Progenitor cell of endocrine pancreas (in vitro differentiated cells): Measurements from ENCODE around the gene IGFL3. TPM values are rescaled to one million over a fixed set of nuclear protein-coding genes. Genes with fewer than 3 reads are reported as not detected.

Experiments
- DNase-seq: peaks from one replicate; pipeline ENCODE4 v3.0.0; 2021; ENCODE audit warnings: low spot score; ENCODE audit not compliant: unreplicated experiment
- H3K27ac Mint-ChIP-seq: 2 replicates; pipeline ENCODE4 v1.8.0; 2021; ENCODE audit warnings: mild to moderate bottlenecking, moderate library complexity, mixed read lengths
- H3K27me3 Mint-ChIP-seq: 2 replicates; pipeline ENCODE4 v1.8.0; 2021; ENCODE audit warnings: mixed read lengths
- H3K36me3 Mint-ChIP-seq: 2 replicates; pipeline ENCODE4 v1.8.0; 2022; ENCODE audit warnings: mixed read lengths; ENCODE audit not compliant: insufficient read depth
- H3K4me1 Mint-ChIP-seq: 2 replicates; pipeline ENCODE4 v1.8.0; 2021; ENCODE audit warnings: low read depth, mixed read lengths
- H3K4me3 Mint-ChIP-seq: 2 replicates; pipeline ENCODE4 v1.8.0; 2021; ENCODE audit warnings: low read depth, mild to moderate bottlenecking, moderate library complexity, mixed read lengths
- H3K9me3 Mint-ChIP-seq: 2 replicates; pipeline ENCODE4 v1.8.0; 2021; ENCODE audit warnings: low read depth, mixed read lengths
- CTCF ChIP-seq: fragments of 200-600 bp; sonication (generic); IDR thresholded peaks from one replicate; pipeline ENCODE4 v1.5.0; 2021; ENCODE audit warnings: antibody characterized with exemption, mild to moderate bottlenecking; ENCODE audit not compliant: unreplicated experiment
- total RNA-seq: library from RNA; stranded (reverse); gene quantifications from 2 replicates; pipeline ENCODE4 v1.2.1, GENCODE V29; 2021

IGFL3 gene
- total RNA-seq, 1 donor from 2014 or later = not detected

- peaks cover 26% of the 10 kb centered on the region for H3K4me1 Mint-ChIP-seq
- no peak overlapping the region for H3K27ac Mint-ChIP-seq
- peaks cover 20% of the 10 kb centered on the region for H3K27me3 Mint-ChIP-seq
- H3K36me3 Mint-ChIP-seq = no peaks in the 10 kb centered on the region
- no peak overlapping the region for H3K4me3 Mint-ChIP-seq
- TF ChIP-seq CTCF = no peak
- no peak for DNase-seq
- peaks cover 7% of the 10 kb centered on the region for H3K9me3 Mint-ChIP-seq
These were observed 20.3 kb upstream of the IGFL3 start for GRCh38 chr19:46144756-46145155.

- Mint-ChIP-seq H3K36me3 (no peaks in the 10 kb centered on the region), H3K27me3 (peaks cover 5% of the 10 kb centered on the region), H3K4me1 (peaks cover 15% of the 10 kb centered on the region), H3K4me3 (no peak overlapping the region), H3K27ac (no peak overlapping the region), H3K9me3 (peaks cover 7% of the 10 kb centered on the region)
- no peak for DNase-seq
- no peak for TF ChIP-seq CTCF
These were observed 17.8 kb upstream of the IGFL3 start for GRCh38 chr19:46142294-46142693.

- Mint-ChIP-seq H3K4me1 (peaks cover 10% of the 10 kb centered on the region), H3K36me3 (no peaks in the 10 kb centered on the region), H3K27ac (peak overlapping the region; percentile 42), H3K9me3 (peaks cover 10% of the 10 kb centered on the region), H3K4me3 (no peak overlapping the region), H3K27me3 (peaks cover 5% of the 10 kb centered on the region)
- DNase-seq = no peak
- no peak for TF ChIP-seq CTCF
These were observed 16.9 kb upstream of the IGFL3 start for GRCh38 chr19:46141421-46141820.

- Mint-ChIP-seq H3K4me1 (peaks cover 23% of the 10 kb centered on the region), H3K36me3 (peaks cover 7% of the 10 kb centered on the region), H3K27ac (no peak overlapping the region), H3K4me3 (no peak overlapping the region), H3K27me3 (no peaks in the 10 kb centered on the region), H3K9me3 (peaks cover 18% of the 10 kb centered on the region)
- no peak for TF ChIP-seq CTCF
- DNase-seq = no peak
These were observed 13.5 kb upstream of the IGFL3 start for GRCh38 chr19:46137915-46138473.

- Mint-ChIP-seq H3K4me3 (no peak overlapping the region), H3K9me3 (peaks cover 18% of the 10 kb centered on the region), H3K27me3 (no peaks in the 10 kb centered on the region), H3K36me3 (peaks cover 7% of the 10 kb centered on the region), H3K27ac (no peak overlapping the region), H3K4me1 (peaks cover 23% of the 10 kb centered on the region)
- no peak for DNase-seq
- no peak for TF ChIP-seq CTCF
These were observed 10.0 kb upstream of the IGFL3 start for GRCh38 chr19:46134527-46134926.
